ENCODE results near the gene SMIM5. TPM values are rescaled to one million over a fixed set of nuclear protein-coding genes. Genes with fewer than 3 reads are reported as not detected.

Gene SMIM5
- total and polyA plus RNA-seq, 2 of the 13 experiments (the other 11 are each of a cell fraction or from before 2014, with no cell fraction given) = not detected

DNA sequence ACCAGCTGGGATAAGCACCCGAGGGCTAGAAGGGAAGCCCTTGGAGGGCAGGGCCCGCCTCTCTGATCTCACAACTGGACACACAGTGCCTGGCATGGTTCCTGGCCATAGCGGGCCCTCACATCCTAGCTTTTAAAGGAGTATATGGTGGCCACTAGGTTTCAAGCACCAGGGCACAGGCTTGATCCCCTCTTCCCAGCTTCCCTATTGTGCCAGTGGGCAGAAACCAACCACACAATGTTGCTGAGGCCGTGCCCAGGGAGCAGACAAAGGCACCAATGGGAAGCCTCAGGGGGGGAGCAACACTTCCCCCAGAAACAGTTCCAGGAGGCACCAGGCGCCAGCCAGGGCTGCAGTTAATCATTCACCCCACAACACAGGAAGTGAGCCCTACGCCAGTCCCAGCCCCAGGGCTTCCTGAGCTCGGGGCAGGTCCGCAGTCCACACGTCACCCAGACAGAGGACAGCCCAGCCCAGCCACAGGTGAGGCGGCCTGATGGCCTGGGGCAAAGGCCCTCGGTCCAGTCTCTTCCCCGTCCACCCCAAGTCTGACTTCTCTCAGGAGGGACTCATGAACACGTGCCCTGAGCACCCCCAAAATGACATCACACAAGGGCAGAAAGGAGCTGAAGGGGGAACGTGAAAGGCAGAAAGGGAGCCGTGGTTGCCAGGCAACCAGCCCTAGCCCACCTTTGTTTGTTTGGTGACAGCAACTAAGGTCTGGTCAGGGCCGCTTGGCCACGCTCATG lies 12.8 kb downstream of the SMIM5 start (continued):
- TF ChIP-seq, protein P1, sequence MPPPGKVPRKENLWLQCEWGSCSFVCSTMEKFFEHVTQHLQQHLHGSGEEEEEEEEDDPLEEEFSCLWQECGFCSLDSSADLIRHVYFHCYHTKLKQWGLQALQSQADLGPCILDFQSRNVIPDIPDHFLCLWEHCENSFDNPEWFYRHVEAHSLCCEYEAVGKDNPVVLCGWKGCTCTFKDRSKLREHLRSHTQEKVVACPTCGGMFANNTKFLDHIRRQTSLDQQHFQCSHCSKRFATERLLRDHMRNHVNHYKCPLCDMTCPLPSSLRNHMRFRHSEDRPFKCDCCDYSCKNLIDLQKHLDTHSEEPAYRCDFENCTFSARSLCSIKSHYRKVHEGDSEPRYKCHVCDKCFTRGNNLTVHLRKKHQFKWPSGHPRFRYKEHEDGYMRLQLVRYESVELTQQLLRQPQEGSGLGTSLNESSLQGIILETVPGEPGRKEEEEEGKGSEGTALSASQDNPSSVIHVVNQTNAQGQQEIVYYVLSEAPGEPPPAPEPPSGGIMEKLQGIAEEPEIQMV (CRISPR knock-in tag; IDR thresholded peaks at IDR 0.05; ENCODE audit: low read depth) = peak; percentile 95
- TF ChIP-seq ZNF501 (CRISPR knock-in tag; IDR thresholded peaks at IDR 0.05) (peak; percentile 59), ZNF772 (CRISPR knock-in tag; IDR thresholded peaks at IDR 0.05) (0 out of 2 replicates have a peak, but pooled peaks have one; percentile 67), ZNF703 (CRISPR knock-in tag; IDR thresholded peaks at IDR 0.05; ENCODE audit: borderline replicate concordance) (no peak), MIER2 (CRISPR knock-in tag; IDR thresholded peaks at IDR 0.05) (peak; percentile 51; the same call in 1 of the 2 replicates), ZNF441 (CRISPR knock-in tag; IDR thresholded peaks at IDR 0.05; ENCODE audit: borderline replicate concordance) (0 out of 2 replicates have a peak, but pooled peaks have one; percentile 11), THYN1 (CRISPR knock-in tag; IDR thresholded peaks at IDR 0.05; ENCODE audit: borderline replicate concordance, low read depth) (no peak), NCOA1 (CRISPR knock-in tag; IDR thresholded peaks at IDR 0.05) (no peak), RXRB (CRISPR knock-in tag; IDR thresholded peaks at IDR 0.05; ENCODE audit: borderline replicate concordance) (peak; percentile 57; the same call in 1 of the 2 replicates), ZBTB42 (CRISPR knock-in tag; IDR thresholded peaks at IDR 0.05) (0 out of 2 replicates have a peak, but pooled peaks have one; percentile 63), ZNF317 (CRISPR knock-in tag; IDR thresholded peaks at IDR 0.05) (peak; percentile 88)
- TF ChIP-seq, protein P2, sequence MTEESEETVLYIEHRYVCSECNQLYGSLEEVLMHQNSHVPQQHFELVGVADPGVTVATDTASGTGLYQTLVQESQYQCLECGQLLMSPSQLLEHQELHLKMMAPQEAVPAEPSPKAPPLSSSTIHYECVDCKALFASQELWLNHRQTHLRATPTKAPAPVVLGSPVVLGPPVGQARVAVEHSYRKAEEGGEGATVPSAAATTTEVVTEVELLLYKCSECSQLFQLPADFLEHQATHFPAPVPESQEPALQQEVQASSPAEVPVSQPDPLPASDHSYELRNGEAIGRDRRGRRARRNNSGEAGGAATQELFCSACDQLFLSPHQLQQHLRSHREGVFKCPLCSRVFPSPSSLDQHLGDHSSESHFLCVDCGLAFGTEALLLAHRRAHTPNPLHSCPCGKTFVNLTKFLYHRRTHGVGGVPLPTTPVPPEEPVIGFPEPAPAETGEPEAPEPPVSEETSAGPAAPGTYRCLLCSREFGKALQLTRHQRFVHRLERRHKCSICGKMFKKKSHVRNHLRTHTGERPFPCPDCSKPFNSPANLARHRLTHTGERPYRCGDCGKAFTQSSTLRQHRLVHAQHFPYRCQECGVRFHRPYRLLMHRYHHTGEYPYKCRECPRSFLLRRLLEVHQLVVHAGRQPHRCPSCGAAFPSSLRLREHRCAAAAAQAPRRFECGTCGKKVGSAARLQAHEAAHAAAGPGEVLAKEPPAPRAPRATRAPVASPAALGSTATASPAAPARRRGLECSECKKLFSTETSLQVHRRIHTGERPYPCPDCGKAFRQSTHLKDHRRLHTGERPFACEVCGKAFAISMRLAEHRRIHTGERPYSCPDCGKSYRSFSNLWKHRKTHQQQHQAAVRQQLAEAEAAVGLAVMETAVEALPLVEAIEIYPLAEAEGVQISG (CRISPR knock-in tag; IDR thresholded peaks at IDR 0.05) = peak; percentile 71
- TF ChIP-seq, protein P3, sequence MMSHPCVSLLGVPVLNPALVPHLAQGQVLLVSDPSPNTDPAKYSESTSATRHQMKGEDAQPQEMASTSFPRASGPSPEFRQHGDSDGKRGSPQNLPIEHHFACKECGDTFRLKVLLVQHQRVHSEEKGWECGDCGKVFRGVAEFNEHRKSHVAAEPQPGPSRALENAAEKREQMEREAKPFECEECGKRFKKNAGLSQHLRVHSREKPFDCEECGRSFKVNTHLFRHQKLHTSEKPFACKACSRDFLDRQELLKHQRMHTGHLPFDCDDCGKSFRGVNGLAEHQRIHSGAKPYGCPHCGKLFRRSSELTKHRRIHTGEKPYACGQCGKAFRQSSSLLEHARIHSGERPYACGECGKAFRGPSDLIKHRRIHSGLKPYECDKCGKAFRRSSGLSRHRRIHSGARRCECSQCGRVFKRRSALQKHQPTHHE (CRISPR knock-in tag; IDR thresholded peaks at IDR 0.05; ENCODE audit: borderline replicate concordance) = no peak
- TF ChIP-seq, protein P4, sequence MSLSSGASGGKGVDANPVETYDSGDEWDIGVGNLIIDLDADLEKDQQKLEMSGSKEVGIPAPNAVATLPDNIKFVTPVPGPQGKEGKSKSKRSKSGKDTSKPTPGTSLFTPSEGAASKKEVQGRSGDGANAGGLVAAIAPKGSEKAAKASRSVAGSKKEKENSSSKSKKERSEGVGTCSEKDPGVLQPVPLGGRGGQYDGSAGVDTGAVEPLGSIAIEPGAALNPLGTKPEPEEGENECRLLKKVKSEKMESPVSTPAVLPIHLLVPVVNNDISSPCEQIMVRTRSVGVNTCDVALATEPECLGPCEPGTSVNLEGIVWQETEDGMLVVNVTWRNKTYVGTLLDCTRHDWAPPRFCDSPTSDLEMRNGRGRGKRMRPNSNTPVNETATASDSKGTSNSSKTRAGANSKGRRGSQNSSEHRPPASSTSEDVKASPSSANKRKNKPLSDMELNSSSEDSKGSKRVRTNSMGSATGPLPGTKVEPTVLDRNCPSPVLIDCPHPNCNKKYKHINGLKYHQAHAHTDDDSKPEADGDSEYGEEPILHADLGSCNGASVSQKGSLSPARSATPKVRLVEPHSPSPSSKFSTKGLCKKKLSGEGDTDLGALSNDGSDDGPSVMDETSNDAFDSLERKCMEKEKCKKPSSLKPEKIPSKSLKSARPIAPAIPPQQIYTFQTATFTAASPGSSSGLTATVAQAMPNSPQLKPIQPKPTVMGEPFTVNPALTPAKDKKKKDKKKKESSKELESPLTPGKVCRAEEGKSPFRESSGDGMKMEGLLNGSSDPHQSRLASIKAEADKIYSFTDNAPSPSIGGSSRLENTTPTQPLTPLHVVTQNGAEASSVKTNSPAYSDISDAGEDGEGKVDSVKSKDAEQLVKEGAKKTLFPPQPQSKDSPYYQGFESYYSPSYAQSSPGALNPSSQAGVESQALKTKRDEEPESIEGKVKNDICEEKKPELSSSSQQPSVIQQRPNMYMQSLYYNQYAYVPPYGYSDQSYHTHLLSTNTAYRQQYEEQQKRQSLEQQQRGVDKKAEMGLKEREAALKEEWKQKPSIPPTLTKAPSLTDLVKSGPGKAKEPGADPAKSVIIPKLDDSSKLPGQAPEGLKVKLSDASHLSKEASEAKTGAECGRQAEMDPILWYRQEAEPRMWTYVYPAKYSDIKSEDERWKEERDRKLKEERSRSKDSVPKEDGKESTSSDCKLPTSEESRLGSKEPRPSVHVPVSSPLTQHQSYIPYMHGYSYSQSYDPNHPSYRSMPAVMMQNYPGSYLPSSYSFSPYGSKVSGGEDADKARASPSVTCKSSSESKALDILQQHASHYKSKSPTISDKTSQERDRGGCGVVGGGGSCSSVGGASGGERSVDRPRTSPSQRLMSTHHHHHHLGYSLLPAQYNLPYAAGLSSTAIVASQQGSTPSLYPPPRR (CRISPR knock-in tag; IDR thresholded peaks at IDR 0.05; ENCODE audit: borderline replicate concordance) = peak; percentile 38; the same call in 1 of the 2 replicates
- TF ChIP-seq, protein P5, sequence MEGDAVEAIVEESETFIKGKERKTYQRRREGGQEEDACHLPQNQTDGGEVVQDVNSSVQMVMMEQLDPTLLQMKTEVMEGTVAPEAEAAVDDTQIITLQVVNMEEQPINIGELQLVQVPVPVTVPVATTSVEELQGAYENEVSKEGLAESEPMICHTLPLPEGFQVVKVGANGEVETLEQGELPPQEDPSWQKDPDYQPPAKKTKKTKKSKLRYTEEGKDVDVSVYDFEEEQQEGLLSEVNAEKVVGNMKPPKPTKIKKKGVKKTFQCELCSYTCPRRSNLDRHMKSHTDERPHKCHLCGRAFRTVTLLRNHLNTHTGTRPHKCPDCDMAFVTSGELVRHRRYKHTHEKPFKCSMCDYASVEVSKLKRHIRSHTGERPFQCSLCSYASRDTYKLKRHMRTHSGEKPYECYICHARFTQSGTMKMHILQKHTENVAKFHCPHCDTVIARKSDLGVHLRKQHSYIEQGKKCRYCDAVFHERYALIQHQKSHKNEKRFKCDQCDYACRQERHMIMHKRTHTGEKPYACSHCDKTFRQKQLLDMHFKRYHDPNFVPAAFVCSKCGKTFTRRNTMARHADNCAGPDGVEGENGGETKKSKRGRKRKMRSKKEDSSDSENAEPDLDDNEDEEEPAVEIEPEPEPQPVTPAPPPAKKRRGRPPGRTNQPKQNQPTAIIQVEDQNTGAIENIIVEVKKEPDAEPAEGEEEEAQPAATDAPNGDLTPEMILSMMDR (CRISPR knock-in tag; IDR thresholded peaks at IDR 0.05) = peak; percentile 52

All from HepG2 (cell line).